GM12878 (cell line): ENCODE results near the gene AKT1S1. TPM values are rescaled to one million over a fixed set of nuclear protein-coding genes. Genes with fewer than 3 reads are reported as not detected.

Experiments
- ATAC-seq: fragments of 200-7000 bp; cut with Tn5 transposase; 3 replicates; pipeline ENCODE4 v1.9.1; 2020; ENCODE audit warnings: mild to moderate bottlenecking, moderate library complexity
- BruUV-seq: library from RNA; stranded (reverse); fragments of 400-500 nt; replicated peaks from 2 replicates; lab custom pipeline; 2021; lab: Mats Ljungman, UMichigan
- CTCF ChIA-PET: fragments of 300-600 bp; sonication (Branson Sonifier 250); formaldehyde crosslinking; extraction: SDS; loops from one replicate; lab custom pipeline; 2021; ENCODE audit warnings: inconsistent platforms; lab: Yijun Ruan, JAX
- POLR2A ChIA-PET: fragments of 350-600 bp; formaldehyde crosslinking; extraction: SDS; loops from one replicate; lab custom pipeline; 2021; ENCODE audit warnings: inconsistent platforms; lab: Charles Lee
- RAD21 ChIA-PET: fragments of 300-600 bp; sonication (Branson Sonifier 250); formaldehyde crosslinking; loops from one replicate; lab custom pipeline; 2023; ENCODE audit warnings: antibody characterized with exemption; ENCODE audit not compliant: unreplicated experiment; lab: Charles Lee
- SMC1A ChIA-PET: fragments of 300-600 bp; sonication (Branson Sonifier 250); formaldehyde crosslinking; loops from one replicate; lab custom pipeline; 2023; ENCODE audit not compliant: unreplicated experiment, uncharacterized antibody; lab: Charles Lee
- DNase-seq: peaks from one replicate; pipeline ENCODE4 v3.0.0-alpha.2; 2011; ENCODE audit warnings: low read depth, low spot score
- FAIRE-seq: peaks from 3 replicates; lab custom pipeline; 2011; peaks lifted over from hg19 to GRCh38; lab: Jason Lieb, UNC
- H2AFZ ChIP-seq: 2 replicates; pipeline ENCODE4 v1.6.0; 2011; ENCODE audit warnings: low read depth, low read length, control low read depth; ENCODE audit not compliant: control insufficient read depth
- H3K27ac ChIP-seq: 2 replicates; pipeline ENCODE4 v1.5.1; 2011; ENCODE audit warnings: control low read depth; ENCODE audit not compliant: control insufficient read depth, insufficient read depth
- H3K27me3 ChIP-seq, 2 experiments: replicated peaks in 1 of 2; 2 replicates each; pipeline versions ENCODE4 v1.6.0 to v1.6.1; 2011; ENCODE audit warnings: low read length in 1 of 2; ENCODE audit not compliant: control insufficient read depth in 2 of 2, insufficient read depth in 2 of 2
- H3K36me3 ChIP-seq, 2 experiments: 2 replicates each; pipeline ENCODE4 v1.5.1; 2011; ENCODE audit warnings: low read length in 1 of 2; ENCODE audit not compliant: control insufficient read depth in 2 of 2, insufficient read depth in 2 of 2
- H3K4me1 ChIP-seq: 2 replicates; pipeline ENCODE4 v1.6.1; 2011; ENCODE audit warnings: mild to moderate bottlenecking, low read length, moderate library complexity, mixed read lengths; ENCODE audit not compliant: control insufficient read depth, insufficient read depth
- H3K4me2 ChIP-seq: 2 replicates; pipeline ENCODE4 v1.6.0; 2011; ENCODE audit warnings: control low read depth; ENCODE audit not compliant: control insufficient read depth, insufficient read depth
- H3K4me3 ChIP-seq: fragments of 200-600 bp; sonication (generic); 2 replicates; pipeline ENCODE4 v1.5.1; 2016
- H3K79me2 ChIP-seq: 2 replicates; pipeline ENCODE4 v1.6.0; 2011; ENCODE audit warnings: low read length; ENCODE audit not compliant: control insufficient read depth, insufficient read depth
- H3K9ac ChIP-seq: 2 replicates; pipeline ENCODE4 v1.8.0; 2011; ENCODE audit warnings: low read length, control low read depth, mixed read lengths; ENCODE audit not compliant: control insufficient read depth, insufficient read depth
- H3K9me3 ChIP-seq: replicated peaks from 3 replicates; pipeline ENCODE4 v1.5.1; 2011; ENCODE audit warnings: mild to moderate bottlenecking, low read length; ENCODE audit not compliant: control insufficient read depth, insufficient read depth
- H4K20me1 ChIP-seq: 2 replicates; pipeline ENCODE4 v1.6.0; 2011; ENCODE audit not compliant: control insufficient read depth, insufficient read depth
- CREB1 ChIP-seq: IDR thresholded peaks from 2 replicates; pipeline ENCODE4 v1.6.1; 2012; ENCODE audit warnings: low read depth, mild to moderate bottlenecking, inconsistent platforms
- IKZF1 ChIP-seq: fragments of 450-650 bp; conservative IDR thresholded peaks from 2 replicates; pipeline ENCODE4 v1.6.1; 2017; ENCODE audit warnings: antibody characterized with exemption, mild to moderate bottlenecking
- IKZF2 ChIP-seq, 2 experiments: fragments of 450-650 bp; IDR thresholded peaks; 2 replicates each; pipeline ENCODE4 v1.6.1; 2017; ENCODE audit warnings: mild to moderate bottlenecking in 2 of 2, moderate library complexity in 2 of 2
- NR2C2 ChIP-seq: IDR thresholded peaks from 2 replicates; pipeline ENCODE4 v1.6.1; 2011; ENCODE audit warnings: borderline replicate concordance, low read depth; ENCODE audit not compliant: control insufficient read depth, insufficient read length
- NR2F1 ChIP-seq: fragments of 450-650 bp; conservative IDR thresholded peaks from 2 replicates; pipeline ENCODE4 v1.6.1; 2017; ENCODE audit warnings: mild to moderate bottlenecking
- PKNOX1 ChIP-seq: fragments of 450-650 bp; IDR thresholded peaks from 2 replicates; pipeline ENCODE4 v1.6.1; 2016; ENCODE audit warnings: mild to moderate bottlenecking
- POLR2AphosphoS2 ChIP-seq: IDR thresholded peaks from 2 replicates; pipeline ENCODE4 v1.6.1; 2011; ENCODE audit warnings: low read depth, mild to moderate bottlenecking, low read length, improper control_type of control experiment, moderate library complexity
- SIX5 ChIP-seq: IDR thresholded peaks from 2 replicates; pipeline ENCODE4 v1.6.1; 2011; ENCODE audit warnings: mild to moderate bottlenecking, low read depth, low read length, moderate library complexity; ENCODE audit not compliant: severe bottlenecking
- SMC3 ChIP-seq: IDR thresholded peaks from 2 replicates; pipeline ENCODE4 v1.6.1; 2011; ENCODE audit warnings: low read length, improper control_type of control experiment, borderline replicate concordance
- WGBS: methylation state at CpG from one replicate; pipeline ENCODE4 v1.1.6; 2016; ENCODE audit warnings: low lambda C conversion rate; ENCODE audit not compliant: insufficient replicate concordance, insufficient coverage; ENCODE audit errors: missing lambda C conversion rate; 5-methylcytosine and 5-hydroxymethylcytosine counted together
- in situ Hi-C: fragments of 300-500 bp; cut with MboI; formaldehyde crosslinking; loops from 9 replicates; pipeline ENCODE4 v1.14.3; 2018; ENCODE audit warnings: mixed read lengths
- intact Hi-C: fragments of 100-400 bp; cut with micrococcal nuclease; formaldehyde crosslinking; loops from one replicate; pipeline ENCODE4 v1.14.2; 2022; ENCODE audit not compliant: unreplicated experiment
- polyA plus RNA-seq, 11 experiments: library from polyadenylated mRNA; depleted of rRNA in 4 of 11; unstranded in 6 of 11; stranded (reverse) in 5 of 11; fragments of >200 nt; fragmentation: Nextera tagmentation in 4 of 11; fragmentation: Illumina TruSeq in 1 of 11; extraction: Ambion mirVana in 4 of 11; extraction: Trizol in 1 of 11; gene quantifications; 1 replicate in 1 of 11; 2 replicates in 10 of 11; pipeline versions ENCODE4 v1.2.1 to v1.2.3, GENCODE V29; 2011 to 2016; ENCODE audit warnings: inconsistent platforms in 2 of 11, missing spikeins in 2 of 11, low read depth in 1 of 11
- total RNA-seq, 4 experiments: library from RNA; depleted of rRNA in 3 of 4; stranded (reverse); fragments of >200 nt in 3 of 4; fragmentation: Illumina TruSeq in 1 of 4; extraction: Trizol in 1 of 4; gene quantifications; 2 replicates each; pipeline versions ENCODE4 v1.2.1 to v1.2.3, GENCODE V29; 2013 to 2021
- TF ChIP-seq, protein P1 (sequence below): fragments of 450-650 bp; IDR thresholded peaks from 2 replicates; pipeline ENCODE4 v1.6.1; 2017; ENCODE audit warnings: mild to moderate bottlenecking, low read depth, inconsistent platforms; ENCODE audit not compliant: poor library complexity, severe bottlenecking
- TF ChIP-seq, protein P2 (sequence below): fragments of 150-350 bp; IDR thresholded peaks from 2 replicates; pipeline ENCODE4 v1.6.1; 2014; ENCODE audit warnings: mild to moderate bottlenecking, low read depth, low read length

AKT1S1 gene
- total and polyA plus RNA-seq, 10 of the 15 experiments (the other 5 are each of a cell fraction or from before 2014, with no cell fraction given), result 0.43 to 23.0 (median 12.3) TPM

DNA sequence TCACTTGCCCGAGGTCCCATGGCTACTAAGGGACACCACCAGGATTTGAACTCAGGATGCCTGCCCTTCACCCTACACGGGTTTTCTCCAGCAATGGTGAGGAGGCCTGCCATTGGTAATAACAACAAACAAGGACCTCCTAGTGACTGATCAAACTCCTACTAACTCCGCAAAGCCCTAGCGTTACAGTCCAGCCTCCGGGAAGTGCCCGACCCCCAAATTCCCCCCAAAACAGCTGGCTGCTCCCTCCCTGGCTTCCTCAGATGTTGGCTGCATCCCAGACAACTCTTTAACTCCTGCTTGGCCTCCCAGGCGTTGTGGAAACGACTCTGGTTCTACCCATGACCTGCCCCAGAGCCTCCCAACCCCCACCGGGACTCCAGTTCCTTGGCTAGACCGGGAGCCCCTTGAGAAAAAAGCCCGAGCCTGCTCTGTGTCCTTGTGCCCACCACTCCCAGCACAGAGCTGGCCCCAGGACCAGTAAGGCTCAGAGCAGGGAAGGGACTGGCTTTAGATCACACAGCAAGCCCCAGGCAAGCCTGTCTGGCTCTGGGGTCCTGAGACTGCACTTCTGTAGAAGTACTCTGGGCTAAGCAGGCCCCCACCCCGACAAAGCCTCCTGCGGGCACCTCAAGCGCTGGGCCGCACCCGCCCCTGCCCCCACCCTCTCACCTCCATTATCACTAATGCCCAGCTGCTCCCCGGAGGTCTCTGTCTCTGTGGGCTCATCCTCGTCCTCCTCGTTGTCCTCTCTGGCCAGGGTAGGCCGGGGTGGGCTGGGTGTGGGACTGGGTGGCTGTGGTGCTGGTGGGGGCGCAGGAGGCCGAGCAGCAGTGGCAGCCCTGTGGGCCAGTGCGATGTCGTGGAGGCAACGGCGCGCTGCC lies 4.7 kb downstream of the AKT1S1 start:
- H4K20me1 ChIP-seq, result no peaks in the 10 kb centered on the region
- no peaks in the 10 kb centered on the region; a peak in 1 of 4 replicates for H3K36me3 ChIP-seq
- DNase-seq, result no peak
- no peak for ATAC-seq
- intact Hi-C loops (loop anchor here (5.0 kb wide), 1 partner anchor 385 kb away; the partner anchor contains the start of gene RPL13A), in situ Hi-C loops (no loop called here)
- no peak for FAIRE-seq
- no peak for TF ChIP-seq CREB1
- TF ChIP-seq POLR2AphosphoS2, result no peak
- TF ChIP-seq IKZF1, result no peak
- no peak for TF ChIP-seq SMC3
- TF ChIP-seq IKZF2 (IDR thresholded peaks at IDR 0.05), result no peak
- TF ChIP-seq SIX5, result no peak
- no peak for TF ChIP-seq PKNOX1
- TF ChIP-seq, protein P1, sequence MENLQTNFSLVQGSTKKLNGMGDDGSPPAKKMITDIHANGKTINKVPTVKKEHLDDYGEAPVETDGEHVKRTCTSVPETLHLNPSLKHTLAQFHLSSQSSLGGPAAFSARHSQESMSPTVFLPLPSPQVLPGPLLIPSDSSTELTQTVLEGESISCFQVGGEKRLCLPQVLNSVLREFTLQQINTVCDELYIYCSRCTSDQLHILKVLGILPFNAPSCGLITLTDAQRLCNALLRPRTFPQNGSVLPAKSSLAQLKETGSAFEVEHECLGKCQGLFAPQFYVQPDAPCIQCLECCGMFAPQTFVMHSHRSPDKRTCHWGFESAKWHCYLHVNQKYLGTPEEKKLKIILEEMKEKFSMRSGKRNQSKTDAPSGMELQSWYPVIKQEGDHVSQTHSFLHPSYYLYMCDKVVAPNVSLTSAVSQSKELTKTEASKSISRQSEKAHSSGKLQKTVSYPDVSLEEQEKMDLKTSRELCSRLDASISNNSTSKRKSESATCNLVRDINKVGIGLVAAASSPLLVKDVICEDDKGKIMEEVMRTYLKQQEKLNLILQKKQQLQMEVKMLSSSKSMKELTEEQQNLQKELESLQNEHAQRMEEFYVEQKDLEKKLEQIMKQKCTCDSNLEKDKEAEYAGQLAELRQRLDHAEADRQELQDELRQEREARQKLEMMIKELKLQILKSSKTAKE, result no peak
- TF ChIP-seq NR2C2, result no peak
- TF ChIP-seq NR2F1, result no peak
- TF ChIP-seq, protein P2, sequence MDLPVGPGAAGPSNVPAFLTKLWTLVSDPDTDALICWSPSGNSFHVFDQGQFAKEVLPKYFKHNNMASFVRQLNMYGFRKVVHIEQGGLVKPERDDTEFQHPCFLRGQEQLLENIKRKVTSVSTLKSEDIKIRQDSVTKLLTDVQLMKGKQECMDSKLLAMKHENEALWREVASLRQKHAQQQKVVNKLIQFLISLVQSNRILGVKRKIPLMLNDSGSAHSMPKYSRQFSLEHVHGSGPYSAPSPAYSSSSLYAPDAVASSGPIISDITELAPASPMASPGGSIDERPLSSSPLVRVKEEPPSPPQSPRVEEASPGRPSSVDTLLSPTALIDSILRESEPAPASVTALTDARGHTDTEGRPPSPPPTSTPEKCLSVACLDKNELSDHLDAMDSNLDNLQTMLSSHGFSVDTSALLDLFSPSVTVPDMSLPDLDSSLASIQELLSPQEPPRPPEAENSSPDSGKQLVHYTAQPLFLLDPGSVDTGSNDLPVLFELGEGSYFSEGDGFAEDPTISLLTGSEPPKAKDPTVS, result no peak
- no peaks in the 10 kb centered on the region for H3K27me3 ChIP-seq
- POLR2A ChIA-PET, result interaction anchor here (0.9 kb wide), 1 partner anchor 19 kb away, joined by 3 read pairs; no protein-coding TSS in a partner anchor
- SMC1A ChIA-PET, result no interaction called here
- H3K4me1 ChIP-seq, result peaks cover 31% of the 10 kb centered on the region
- H3K4me2 ChIP-seq, result no peak overlapping the region; the same call in 1 of the 2 replicates
- 0 out of 2 replicates have a peak overlapping the region, but pooled peaks have one; percentile 2 for H3K27ac ChIP-seq
- H3K9ac ChIP-seq, result no peak overlapping the region
- RAD21 ChIA-PET, result no interaction called here
- no TSS peak for BruUV-seq
- H3K4me3 ChIP-seq, result no peak overlapping the region
- H3K79me2 ChIP-seq, result peaks cover 21% of the 10 kb centered on the region
- no peaks in the 10 kb centered on the region for H3K9me3 ChIP-seq
- CTCF ChIA-PET, result no interaction called here
- H2AFZ ChIP-seq, result no peak overlapping the region
- 84% methylated on average over 27 of the region's 27 CpGs for WGBS
